Panc1 (cell line): ENCODE results near the gene ABAT. TPM values are rescaled to one million over a fixed set of nuclear protein-coding genes. Genes with fewer than 3 reads are reported as not detected.

Experiments used
- ATAC-seq: fragments of 200-7000 bp; cut with Tn5 transposase; 2 replicates; pipeline ENCODE4 v1.9.1; 2020; ENCODE audit warnings: mild to moderate bottlenecking, moderate library complexity
- BruUV-seq: library from RNA; stranded (reverse); fragments of 400-500 nt; replicated peaks from 2 replicates; lab custom pipeline; 2021; lab: Mats Ljungman, UMichigan
- CTCF ChIA-PET: fragments of 300-600 bp; sonication (Branson Sonifier 250); formaldehyde crosslinking; loops from one replicate; lab custom pipeline; 2022; ENCODE audit warnings: antibody characterized with exemption; lab: Charles Lee
- POLR2A ChIA-PET: fragments of 300-600 bp; sonication (Branson Sonifier 250); formaldehyde crosslinking; loops from one replicate; lab custom pipeline; 2022; ENCODE audit warnings: antibody characterized with exemption; lab: Charles Lee
- DNase-seq: peaks from one replicate; pipeline ENCODE4 v3.0.0-alpha.2; 2010; ENCODE audit warnings: low read depth, low spot score
- H3K27ac ChIP-seq: 2 replicates; pipeline ENCODE4 v1.5.1; 2011; ENCODE audit warnings: mild to moderate bottlenecking, low read length, inconsistent platforms
- H3K27me3 ChIP-seq: fragments of 200-500 bp; sonication (Bioruptor generic); 2 replicates; pipeline ENCODE4 v1.6.0; 2014; ENCODE audit warnings: low read length, inconsistent platforms; ENCODE audit not compliant: control insufficient read depth, insufficient read depth
- H3K36me3 ChIP-seq: fragments of 200-500 bp; sonication (Bioruptor generic); 2 replicates; pipeline ENCODE4 v1.5.1; 2014; ENCODE audit warnings: inconsistent platforms, mild to moderate bottlenecking, low read length, moderate library complexity; ENCODE audit not compliant: control insufficient read depth, insufficient read depth
- H3K4me1 ChIP-seq: 2 replicates; pipeline ENCODE4 v1.5.1; 2011; ENCODE audit warnings: inconsistent platforms, mild to moderate bottlenecking, low read length, moderate library complexity; ENCODE audit not compliant: control insufficient read depth, insufficient read depth
- H3K4me3 ChIP-seq, 2 experiments: 2 replicates each; pipeline ENCODE4 v1.5.1; 2011 to 2012; ENCODE audit warnings: low read depth in 2 of 2, low read length in 2 of 2, mild to moderate bottlenecking in 2 of 2, inconsistent platforms in 1 of 2, moderate library complexity in 1 of 2
- H3K9me3 ChIP-seq: fragments of 200-500 bp; sonication (Bioruptor generic); 2 replicates; pipeline ENCODE4 v1.5.1; 2014; ENCODE audit warnings: low read depth, mild to moderate bottlenecking, inconsistent platforms, low read length, moderate library complexity; ENCODE audit not compliant: control insufficient read depth, insufficient read depth
- POLR2AphosphoS5 ChIP-seq: IDR thresholded peaks from 2 replicates; pipeline ENCODE4 v1.6.1; 2012; ENCODE audit warnings: mild to moderate bottlenecking, low read depth, low read length, moderate library complexity
- REST ChIP-seq, 2 experiments: IDR thresholded peaks; 2 replicates each; pipeline ENCODE4 v1.6.1; 2011 to 2012; ENCODE audit warnings: low read depth in 2 of 2, control low read depth in 1 of 2, low read length in 1 of 2, mild to moderate bottlenecking in 1 of 2, moderate library complexity in 1 of 2; ENCODE audit not compliant: insufficient read depth in 1 of 2
- SIN3A ChIP-seq: IDR thresholded peaks from 2 replicates; pipeline ENCODE4 v1.6.1; 2012; ENCODE audit warnings: low read depth, mild to moderate bottlenecking, low read length, moderate library complexity, borderline replicate concordance; ENCODE audit not compliant: insufficient read depth
- TCF7L2 ChIP-seq: IDR thresholded peaks from 2 replicates; pipeline ENCODE4 v1.6.1; 2011; ENCODE audit warnings: mild to moderate bottlenecking, low read depth, low read length, inconsistent platforms
- in situ Hi-C: cut with HindIII; loops from 2 replicates; pipeline ENCODE4 v1.10.0; 2016; ENCODE audit warnings: low sequenced_read_pairs, low pct_unique_long_range_greater_than_20kb
- intact Hi-C: fragments of 100-400 bp; cut with micrococcal nuclease; formaldehyde crosslinking; loops from one replicate; pipeline ENCODE4 v1.10.0; 2022; ENCODE audit not compliant: unreplicated experiment
- total RNA-seq: library from RNA; stranded (reverse); gene quantifications from one replicate; pipeline ENCODE4 v1.2.1, GENCODE V29; 2021; ENCODE audit not compliant: unreplicated experiment
- TF ChIP-seq, protein P1 (sequence below): fragments of 450-650 bp; IDR thresholded peaks from 2 replicates; pipeline ENCODE4 v1.5.1; 2017; ENCODE audit warnings: mild to moderate bottlenecking

The ABAT gene
- total RNA-seq, 1 experiment from 2014 or later = 0.77 TPM

GRCh38 chr16:8628981-8629725, 45.3 kb upstream of the ABAT start:
- ATAC-seq = no peak
- intact Hi-C loops (no loop called here), in situ Hi-C loops (no loop called here)
- CTCF ChIA-PET = no interaction called here
- no peaks in the 10 kb centered on the region for H3K27me3 ChIP-seq
- no peak overlapping the region for H3K4me3 ChIP-seq
- no peak for DNase-seq
- no peaks in the 10 kb centered on the region for H3K4me1 ChIP-seq
- H3K36me3 ChIP-seq = peaks cover 6% of the 10 kb centered on the region
- no TSS peak for BruUV-seq
- TF ChIP-seq, protein P1, sequence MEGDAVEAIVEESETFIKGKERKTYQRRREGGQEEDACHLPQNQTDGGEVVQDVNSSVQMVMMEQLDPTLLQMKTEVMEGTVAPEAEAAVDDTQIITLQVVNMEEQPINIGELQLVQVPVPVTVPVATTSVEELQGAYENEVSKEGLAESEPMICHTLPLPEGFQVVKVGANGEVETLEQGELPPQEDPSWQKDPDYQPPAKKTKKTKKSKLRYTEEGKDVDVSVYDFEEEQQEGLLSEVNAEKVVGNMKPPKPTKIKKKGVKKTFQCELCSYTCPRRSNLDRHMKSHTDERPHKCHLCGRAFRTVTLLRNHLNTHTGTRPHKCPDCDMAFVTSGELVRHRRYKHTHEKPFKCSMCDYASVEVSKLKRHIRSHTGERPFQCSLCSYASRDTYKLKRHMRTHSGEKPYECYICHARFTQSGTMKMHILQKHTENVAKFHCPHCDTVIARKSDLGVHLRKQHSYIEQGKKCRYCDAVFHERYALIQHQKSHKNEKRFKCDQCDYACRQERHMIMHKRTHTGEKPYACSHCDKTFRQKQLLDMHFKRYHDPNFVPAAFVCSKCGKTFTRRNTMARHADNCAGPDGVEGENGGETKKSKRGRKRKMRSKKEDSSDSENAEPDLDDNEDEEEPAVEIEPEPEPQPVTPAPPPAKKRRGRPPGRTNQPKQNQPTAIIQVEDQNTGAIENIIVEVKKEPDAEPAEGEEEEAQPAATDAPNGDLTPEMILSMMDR = no peak
- POLR2A ChIA-PET = no interaction called here
- H3K27ac ChIP-seq = no peak overlapping the region
- no peaks in the 10 kb centered on the region for H3K9me3 ChIP-seq

GRCh38 chr16:8630255-8630953, 44.0 kb upstream of the ABAT start:
- Histone ChIP-seq H3K36me3 (peaks cover 6% of the 10 kb centered on the region), H3K4me1 (no peaks in the 10 kb centered on the region), H3K9me3 (no peaks in the 10 kb centered on the region), H3K27ac (no peak overlapping the region), H3K27me3 (no peaks in the 10 kb centered on the region), H3K4me3 (no peak overlapping the region)
- no TSS peak for BruUV-seq
- POLR2A ChIA-PET = no interaction called here
- no peak for DNase-seq
- in situ Hi-C loops = no loop called here
- TF ChIP-seq SIN3A (no peak), TCF7L2 (no peak), REST (IDR thresholded peaks at IDR 0.05; ENCODE audit: insufficient read depth in 1 of 2, low read depth in 2 of 2, low read length in 1 of 2) (no peak), POLR2AphosphoS5 (no peak)
- TF ChIP-seq, protein P1 = no peak
- intact Hi-C loops = no loop called here
- CTCF ChIA-PET = no interaction called here
- no peak; the same call in 1 of the 2 replicates for ATAC-seq
